HG02588 (cell line): ENCODE results near the gene KRT9.
"Not testable (repeated sequence)": the region's sequence is repeated elsewhere in the genome, so short reads cannot be mapped to it uniquely, and the experiment has no call there.

Experiments used
- ATAC-seq: cut with Tn5 transposase; IDR thresholded peaks from one replicate; pipeline ENCODE4 v1.9.1; 2021; ENCODE audit warnings: mild to moderate bottlenecking, moderate library complexity; ENCODE audit not compliant: unreplicated experiment

The KRT9 gene

GRCh38 chr17:41547378-41547841 is 24.4 kb downstream of the KRT9 start:
- ATAC-seq = no peak

DNA sequence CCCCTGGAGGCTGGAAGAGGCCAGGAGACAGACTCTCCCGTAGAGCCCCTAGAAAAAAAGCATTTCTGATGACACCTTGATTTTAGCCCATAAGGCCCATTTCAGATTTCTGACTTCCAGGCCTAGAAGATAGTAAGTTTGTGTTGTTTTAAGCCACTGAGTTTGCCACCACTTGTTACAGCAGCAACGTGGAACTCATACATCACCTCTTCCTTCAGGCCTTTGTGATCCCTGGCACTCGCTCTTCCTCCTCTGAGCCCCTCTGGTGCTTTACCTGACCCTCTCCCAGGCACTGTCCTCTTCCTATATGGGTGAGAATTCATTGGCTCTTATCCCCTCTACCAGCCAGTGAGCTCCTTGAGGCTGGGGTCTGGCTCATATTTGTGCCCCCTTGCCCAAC is 25.0 kb downstream of the KRT9 start:
- no peak for ATAC-seq

DNA sequence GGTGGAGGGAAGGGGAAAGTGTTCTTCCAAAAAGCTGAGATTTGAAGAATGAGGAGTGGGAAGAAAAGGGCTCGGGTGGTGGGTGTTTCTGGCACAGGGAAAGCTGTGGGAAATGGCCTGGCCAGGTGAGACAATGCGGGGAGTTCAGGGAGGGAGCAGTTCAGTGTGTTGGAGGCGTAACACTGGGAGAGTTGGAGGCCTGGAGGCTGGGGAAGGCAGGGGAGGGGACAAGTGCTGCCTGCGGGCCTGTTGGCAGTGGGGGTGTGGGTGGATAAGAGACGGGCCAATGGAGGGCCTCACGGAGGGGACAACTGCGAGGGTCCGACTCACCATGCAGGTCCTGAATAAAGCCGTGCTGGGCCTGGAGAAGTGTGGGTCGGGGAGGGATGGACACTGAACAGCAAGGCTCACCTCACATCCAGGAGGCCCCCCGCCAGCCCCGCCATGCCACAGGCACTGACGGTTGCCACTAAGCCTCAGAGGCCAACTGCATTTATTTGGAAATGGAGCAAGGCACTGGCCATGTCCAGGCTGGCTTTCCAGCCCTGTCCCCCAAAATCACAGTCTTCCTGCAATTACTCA is 25.9 kb downstream of the KRT9 start:
- no peak for ATAC-seq

DNA sequence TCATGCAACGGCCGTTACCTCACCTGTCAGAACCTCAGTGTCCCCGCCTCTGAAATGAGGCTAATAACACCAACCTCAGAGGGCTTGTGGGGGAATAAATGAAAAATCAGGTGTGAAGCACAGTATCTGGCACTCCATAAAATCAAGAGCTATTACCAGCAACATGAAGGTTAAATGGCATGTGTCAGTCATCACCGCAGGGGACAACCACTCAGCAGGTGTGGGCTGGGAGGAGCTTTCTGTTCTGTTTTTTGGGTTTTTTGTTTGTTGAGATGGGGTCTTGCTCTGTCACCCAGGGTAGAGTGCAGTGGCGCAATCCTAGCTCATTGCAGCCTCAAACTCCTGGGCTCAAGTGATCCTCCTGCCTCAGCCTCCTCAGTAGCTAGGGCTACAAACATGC is 26.9 kb downstream of the KRT9 start:
- ATAC-seq = no peak

DNA sequence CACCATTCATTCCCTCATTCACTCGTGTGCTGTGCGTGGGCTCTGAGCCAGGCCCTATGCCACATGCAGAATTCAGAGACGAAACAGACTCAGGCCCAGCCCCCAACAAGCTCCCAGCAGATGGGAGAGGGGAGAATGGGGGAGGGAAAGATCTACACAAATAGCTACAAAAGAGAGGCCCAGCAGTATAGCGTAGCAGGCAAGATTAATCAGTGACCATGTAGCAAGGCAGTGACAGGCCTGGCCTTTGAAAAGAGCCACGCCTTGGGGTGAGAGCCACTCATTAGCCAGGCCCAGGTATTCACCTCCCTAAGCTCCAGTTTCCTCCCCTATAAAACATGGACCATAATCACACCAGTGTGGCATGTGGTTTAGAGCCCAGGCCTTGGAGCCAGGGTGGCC is 27.4 kb downstream of the KRT9 start:
- ATAC-seq = no peak

- not testable (repeated sequence) for ATAC-seq
These were observed 29.1 kb downstream of the KRT9 start for GRCh38 chr17:41542786-41543185.

- ATAC-seq = no peak
These were observed 29.5 kb downstream of the KRT9 start for GRCh38 chr17:41542357-41542756.

DNA sequence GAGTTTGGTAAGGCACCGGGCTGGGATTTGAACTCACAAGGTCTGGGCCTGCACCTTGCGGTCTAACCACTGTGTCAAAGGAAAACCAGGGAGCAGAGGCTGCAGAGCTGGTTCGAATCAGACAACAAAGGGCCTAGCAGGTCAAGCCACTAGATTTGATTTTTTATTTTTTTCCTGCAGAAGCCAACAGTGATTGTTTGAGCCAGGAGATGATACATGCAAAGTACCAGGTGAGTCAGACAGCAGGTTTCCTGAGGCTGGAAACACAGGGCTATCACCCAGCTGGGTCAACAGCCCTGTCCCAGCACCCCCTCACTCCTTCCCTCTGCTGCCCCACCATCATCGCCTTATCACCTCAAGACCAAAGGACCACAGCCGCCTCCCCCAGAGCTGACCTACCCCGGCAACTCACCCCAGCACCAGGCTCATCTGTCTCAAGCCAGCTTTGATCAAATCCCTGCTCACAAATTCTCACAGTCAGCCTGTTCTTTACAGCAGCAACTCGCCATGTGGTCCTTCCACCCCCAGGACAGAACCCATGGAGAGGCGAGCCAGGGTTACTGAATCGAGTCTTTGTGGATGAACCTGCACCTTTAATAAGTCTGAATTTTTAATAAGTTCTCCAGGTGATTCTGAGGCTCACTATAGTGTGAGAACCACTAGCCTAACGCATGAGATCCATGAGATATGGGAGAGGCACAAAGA is 30.8 kb downstream of the KRT9 start:
- ATAC-seq = no peak

- no peak for ATAC-seq
These were observed 31.7 kb downstream of the KRT9 start for GRCh38 chr17:41539979-41540701.

GRCh38 chr17:41539071-41539492 is 32.8 kb downstream of the KRT9 start:
- ATAC-seq = no peak

DNA sequence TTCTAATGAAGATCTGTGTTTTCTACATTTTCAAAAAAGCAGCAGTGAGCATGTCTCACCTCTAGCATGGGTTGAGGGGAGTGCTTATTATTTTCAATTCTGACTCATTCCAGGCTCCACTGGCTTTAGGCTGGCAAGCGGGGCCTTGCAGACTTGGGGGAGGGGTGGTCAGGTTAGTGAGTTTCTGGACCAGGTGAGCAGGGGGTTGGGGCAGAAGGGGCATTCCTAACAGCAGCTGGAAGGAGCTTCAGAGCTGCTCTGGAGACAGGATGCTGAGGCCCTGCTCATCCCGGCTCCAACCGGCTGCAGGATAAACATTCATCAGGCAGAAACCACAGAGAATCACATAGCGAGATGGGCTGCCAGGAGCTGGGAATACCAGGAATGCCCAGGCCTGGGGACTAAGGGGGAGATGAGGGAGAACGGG is 33.3 kb downstream of the KRT9 start:
- no peak for ATAC-seq

DNA sequence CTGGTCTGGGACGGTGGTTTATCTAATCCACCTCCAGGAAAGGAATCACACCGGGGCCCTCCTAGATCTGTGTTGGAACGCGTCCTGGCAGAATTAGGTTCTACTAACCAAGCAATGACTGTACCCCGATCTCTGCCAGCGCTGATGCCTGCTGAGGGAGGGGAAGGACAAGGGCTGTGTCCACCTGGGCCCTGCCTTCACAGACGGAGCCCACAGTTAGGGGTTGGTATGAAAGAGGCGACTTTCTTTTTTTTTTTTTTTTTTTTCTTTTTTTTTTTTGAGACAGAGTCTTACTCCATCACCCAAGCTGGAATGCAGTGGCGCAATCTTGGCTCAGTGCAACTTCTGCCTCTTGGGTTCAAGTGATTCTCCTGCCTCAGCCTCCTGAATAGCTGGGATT is 33.9 kb downstream of the KRT9 start:
- no peak for ATAC-seq

- ATAC-seq = no peak
These were observed 34.3 kb downstream of the KRT9 start for GRCh38 chr17:41537614-41537954.

GRCh38 chr17:41536741-41537613 is 34.9 kb downstream of the KRT9 start:
- ATAC-seq = no peak

DNA sequence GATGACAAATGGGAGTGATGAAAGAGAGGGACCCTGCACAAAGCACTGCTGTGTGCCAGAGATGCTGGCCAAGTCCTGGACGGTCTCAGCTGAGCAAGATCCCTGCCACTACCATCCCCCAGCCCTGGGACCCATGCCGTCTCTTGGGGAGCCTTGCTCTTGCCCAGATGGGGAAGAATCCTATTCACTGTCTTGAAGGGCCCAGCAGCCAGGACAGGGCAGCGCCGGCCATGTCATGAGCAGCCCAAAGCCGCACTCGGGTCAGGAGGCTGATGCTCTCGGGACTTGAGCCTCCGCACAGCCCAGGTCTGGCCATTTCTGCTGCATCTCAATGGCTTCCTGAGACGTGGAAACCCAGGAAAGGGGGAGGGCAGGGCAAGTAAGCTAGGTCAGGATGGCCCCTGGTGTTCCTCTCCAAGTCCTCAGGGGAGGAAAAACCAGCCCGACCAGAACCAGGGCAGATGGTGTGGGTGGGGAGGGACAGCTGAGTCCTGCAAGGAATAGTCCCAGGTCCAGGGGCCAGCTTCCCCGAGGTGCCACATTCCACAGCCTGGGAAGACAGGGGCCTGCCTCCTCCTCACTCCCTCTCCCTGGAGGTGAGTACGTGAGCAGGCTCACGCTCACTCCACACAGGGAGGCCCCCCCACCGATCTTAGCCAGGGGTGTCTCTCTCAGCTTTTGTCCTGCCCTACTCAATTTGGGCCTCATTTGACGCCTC is 35.9 kb downstream of the KRT9 start:
- ATAC-seq = no peak

GRCh38 chr17:41534899-41535546 is 36.8 kb downstream of the KRT9 start:
- ATAC-seq = no peak

DNA sequence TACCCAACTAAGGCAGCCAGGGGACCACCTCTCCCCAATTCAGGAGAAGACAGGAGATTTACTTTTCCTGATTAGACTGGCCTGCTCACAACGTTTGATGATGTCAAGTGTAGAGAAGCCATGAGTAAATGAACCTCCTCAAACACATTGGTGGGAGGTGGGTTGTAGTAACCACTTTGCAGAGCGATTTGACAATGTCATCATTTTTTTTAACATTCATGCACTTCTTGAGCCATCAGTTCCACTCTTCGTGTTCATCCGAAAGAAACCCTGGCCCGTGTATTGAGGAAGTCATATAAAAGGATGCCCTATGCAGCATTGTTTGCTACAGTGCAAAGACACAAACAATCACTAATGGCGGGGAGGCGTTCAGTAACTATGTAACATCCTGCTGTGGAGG is 38.2 kb downstream of the KRT9 start:
- ATAC-seq = no peak

GRCh38 chr17:41532947-41533570 is 38.8 kb downstream of the KRT9 start:
- ATAC-seq = no peak

GRCh38 chr17:41531993-41532392 is 39.9 kb downstream of the KRT9 start:
- ATAC-seq = no peak
